NCI-H1436 (cell line): ENCODE measurements around the gene POLR2F.

Experiments
- DNase-seq: peaks from one replicate; lab custom pipeline; 2025; lab: John Stamatoyannopoulos, UW

The POLR2F gene

GRCh38 chr22:37982151-37982785, 28.8 kb downstream of the POLR2F start:
- DNase-seq, result no peak

DNA sequence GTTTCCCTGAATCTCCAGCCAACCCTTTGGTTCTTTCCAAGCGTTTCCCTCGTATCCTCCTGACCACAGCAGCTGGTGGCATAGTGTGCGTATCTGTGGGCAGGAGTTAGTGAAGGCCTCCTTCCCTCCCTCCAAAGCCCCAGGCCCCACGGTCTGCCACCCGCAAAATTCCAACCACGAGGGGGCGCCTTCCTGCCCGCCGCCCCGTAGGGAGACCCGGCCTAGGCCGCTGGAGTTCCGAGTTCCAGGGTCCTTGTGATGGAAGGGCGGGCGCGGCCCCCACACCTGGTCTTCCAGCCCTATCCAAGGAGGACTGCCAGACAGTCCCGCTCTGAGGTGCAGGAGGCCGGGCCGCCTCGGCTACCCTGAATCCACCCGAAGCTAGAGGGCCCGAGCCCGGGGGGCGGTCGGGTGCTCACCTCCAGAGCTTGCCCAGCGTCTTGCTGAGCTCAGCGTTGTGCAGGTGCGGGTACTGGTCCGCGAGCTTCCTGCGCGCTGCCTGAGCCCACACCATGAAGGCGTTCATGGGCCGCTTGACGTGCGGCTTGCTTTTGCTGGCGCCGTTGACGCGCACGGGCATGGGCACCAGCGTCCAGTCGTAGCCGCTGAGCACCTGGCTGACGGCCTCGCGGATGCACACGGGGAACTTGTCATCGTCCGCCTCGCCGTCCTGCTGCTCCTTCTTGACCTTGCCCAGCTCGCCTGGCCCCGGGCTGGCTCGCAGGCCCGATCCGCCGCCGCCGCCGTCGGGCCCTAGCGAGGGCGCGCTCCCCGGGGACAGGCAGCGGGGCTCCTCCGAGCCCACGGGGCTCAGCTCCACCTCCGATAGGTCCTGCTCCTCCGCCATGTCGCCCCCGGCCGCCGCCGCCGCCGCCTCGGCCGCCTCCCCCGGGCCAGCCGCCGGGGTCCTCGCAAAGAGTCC, 29.7 kb downstream of the POLR2F start:
- DNase-seq, result no peak

DNA sequence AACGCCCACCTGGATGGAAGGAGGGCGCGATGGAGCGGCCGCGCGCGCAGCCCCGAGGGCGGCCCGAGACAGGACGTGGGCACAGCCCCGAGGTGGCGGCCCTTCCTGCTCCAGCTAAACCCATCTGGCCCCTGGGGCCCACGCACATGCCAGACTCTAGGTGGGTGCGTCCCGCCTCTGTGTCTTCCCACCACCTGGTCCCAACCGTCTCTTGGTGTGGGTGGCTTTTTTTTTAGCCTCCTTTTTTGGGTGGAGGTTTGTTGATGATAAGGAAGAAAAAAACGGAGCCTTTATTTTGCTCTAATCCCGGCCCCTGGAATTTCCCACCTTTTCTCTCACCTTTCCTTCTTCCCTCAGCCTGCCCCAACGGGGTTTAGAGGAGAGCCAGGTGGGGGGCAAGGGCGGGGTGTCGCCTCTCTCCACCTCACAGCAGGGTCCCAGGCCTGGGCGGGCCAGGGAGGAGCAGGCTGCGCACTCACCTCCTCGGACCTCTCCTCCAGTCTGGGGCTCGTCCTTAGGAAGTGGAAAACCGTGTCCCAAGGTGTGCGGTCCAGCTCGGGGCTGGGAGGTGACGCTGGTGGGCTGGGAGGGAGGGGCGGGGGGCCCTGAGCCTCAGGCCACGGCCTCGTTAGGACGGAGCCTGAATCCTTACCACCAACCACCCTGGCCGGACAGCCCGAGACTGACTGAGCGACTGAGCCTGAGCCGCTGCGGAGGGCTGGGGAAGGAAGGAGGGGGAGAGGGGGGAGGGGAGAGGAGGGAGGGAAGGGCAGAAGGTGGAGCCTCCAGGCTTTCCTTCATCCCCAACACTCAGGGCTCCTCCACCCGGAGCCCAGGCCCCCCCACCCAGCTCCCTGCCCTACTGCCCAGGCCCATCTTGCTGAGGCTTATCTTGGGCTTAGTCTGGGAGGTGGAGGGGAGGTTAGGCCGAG, 30.6 kb downstream of the POLR2F start, which contains the start of gene SOX10:
Gene SOX10 (minus strand): TSS at position 696 of the 932 bp plus-strand sequence. CDS start 771 bp downstream, outside the sequence.
- no peak for DNase-seq

- DNase-seq, result no peak
Measured at GRCh38 chr22:37985050-37985585, 31.6 kb downstream of the POLR2F start.

DNA sequence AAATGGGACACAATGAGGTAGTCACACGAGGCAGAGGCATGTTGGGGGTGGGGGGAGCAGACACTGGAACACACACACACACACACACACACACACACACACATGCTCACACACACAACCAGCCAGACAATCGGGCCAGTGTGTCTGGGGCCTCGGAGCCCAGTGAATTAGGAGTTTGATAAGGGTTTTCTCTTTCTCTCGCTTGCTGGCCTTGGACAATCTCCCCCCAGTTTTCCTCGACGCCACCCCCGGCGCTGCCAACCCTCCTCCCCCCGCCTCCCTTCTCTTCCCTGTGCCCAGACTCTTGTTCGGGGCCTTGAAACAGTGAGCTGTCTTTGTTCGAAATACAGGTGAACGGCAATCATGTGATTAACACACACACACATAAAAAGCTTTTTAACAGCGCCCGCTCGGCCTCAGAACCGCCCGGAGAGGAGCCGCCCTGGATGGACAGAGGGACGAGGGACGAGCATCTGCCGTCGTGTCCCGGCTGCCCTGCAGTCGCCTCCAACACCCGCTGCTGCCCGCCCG, 32.3 kb downstream of the POLR2F start:
- no peak for DNase-seq

- no peak for DNase-seq
Measured at GRCh38 chr22:37986371-37986770, 32.9 kb downstream of the POLR2F start.

GRCh38 chr22:37989146-37990045, 35.9 kb downstream of the POLR2F start:
- no peak for DNase-seq

- DNase-seq, result no peak
Measured at GRCh38 chr22:37990301-37990700, 36.8 kb downstream of the POLR2F start.

DNA sequence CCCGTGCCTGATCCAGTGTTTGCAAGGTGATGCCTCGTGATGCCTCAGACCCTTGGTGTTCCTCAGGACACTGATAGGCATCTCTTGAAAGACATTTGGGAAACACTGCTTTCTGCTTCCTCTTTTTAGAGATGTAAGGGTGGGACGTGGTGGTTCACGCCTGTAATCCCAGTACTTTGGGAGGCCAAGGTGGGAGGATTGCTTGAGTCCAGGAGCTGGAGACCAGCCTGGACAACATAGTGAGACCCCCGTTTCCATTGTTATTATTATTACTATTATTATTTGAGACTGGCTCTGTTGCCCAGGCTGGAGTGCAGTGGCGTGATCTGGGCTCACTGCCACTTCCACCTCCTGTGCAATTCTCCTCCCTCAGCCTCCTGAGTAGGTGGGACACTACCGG, 37.4 kb downstream of the POLR2F start:
- DNase-seq, result no peak

- DNase-seq, result no peak
Measured at GRCh38 chr22:37991731-37992442, 38.4 kb downstream of the POLR2F start.

DNA sequence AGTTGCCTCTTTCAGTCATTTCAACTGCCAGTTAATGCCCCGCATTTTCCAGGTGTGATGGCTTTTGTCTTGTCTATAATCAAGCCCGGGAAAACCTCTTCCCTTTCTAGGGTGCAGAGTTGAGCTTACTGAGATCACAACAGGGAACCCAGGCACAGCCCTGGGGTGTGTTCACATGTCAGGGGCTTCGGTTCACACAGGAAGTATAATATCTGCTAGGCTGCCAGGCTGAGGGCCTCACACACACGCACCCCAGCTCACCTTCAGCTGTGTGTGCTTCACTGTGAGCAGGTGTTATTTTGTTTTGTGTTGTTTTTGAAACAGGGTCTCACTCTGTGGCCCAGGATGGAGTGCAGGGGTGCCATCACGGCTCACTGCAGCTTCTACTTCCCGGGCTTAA, 40.5 kb downstream of the POLR2F start:
- no peak for DNase-seq

DNA sequence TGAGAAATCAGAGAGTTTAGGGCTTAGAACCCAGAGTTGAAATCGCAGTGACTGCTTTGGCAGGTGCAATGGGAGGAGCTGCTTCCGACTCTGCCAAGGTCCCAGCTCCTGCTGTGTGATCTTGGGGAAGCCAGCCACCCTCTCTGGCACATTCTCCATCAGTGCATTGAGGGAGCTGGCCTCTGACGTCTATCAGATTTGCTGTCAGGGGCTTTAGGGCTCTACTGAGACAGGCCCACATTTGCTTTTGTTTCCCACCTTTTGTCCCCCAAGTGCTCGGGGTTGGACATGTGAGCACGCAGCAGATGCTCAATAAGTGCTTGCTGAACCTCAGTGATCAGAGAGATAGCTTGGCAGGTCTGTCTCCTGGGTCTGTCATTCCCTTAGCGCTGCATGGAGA, 41.5 kb downstream of the POLR2F start:
- DNase-seq, result no peak

DNA sequence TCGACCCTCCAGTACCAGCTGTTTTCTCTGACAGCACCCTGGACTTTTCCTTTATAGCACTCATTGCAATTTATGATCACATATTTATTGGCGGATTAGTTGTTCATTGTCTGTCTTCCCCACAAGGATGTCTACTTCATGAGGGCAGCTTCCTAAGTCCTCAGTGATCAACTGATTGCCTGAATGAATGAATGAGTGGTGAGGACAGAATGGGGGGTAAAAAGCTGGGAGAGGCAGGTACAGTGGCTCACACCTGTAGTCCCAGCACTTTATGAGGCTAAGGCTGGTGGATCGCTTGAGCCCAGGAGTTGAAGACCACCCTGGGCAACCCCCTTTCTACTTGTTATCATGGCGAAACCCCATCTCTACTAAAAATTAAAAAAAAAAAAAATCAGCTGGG, 42.0 kb downstream of the POLR2F start:
- DNase-seq, result no peak

- peak; percentile 44 for DNase-seq
Measured at GRCh38 chr22:37996079-37996478, 42.6 kb downstream of the POLR2F start.

DNA sequence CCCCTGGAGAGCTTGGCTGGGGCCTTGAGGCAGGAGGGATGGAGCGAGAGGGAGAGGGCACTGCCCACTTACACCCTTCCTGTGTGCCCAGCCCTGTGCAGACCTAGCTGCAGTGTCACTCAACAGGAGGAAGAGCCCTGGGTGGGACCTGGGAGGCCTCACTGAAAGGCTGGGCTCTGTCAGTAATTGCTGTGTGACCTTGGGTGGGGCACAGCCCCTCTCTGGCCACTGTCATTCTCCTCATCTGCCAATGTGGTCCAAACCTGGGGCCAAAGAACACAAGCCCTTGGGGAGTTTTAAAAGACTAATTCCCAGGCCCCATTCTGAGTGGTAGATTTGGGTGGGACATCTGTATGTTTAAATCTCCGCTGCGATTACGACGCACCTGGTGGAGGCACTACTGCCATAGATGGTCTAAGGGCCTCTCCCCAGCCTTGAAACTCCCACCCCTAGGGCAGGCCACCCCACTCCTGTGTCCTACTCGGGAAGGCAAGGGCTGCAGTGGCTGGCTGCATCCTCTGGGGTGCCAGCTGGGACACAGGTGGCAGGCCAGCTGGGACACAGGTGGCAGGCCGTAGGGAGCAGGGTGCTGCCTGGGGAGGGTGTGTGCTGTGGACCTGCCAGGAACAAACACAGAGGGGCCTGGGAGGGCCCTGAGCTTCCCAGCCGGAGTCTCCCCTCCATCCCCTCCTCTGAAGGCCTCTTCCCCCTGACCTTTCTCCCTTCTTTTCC, 43.2 kb downstream of the POLR2F start:
- DNase-seq, result no peak

GRCh38 chr22:37998543-37998942, 45.0 kb downstream of the POLR2F start:
- DNase-seq, result no peak

DNA sequence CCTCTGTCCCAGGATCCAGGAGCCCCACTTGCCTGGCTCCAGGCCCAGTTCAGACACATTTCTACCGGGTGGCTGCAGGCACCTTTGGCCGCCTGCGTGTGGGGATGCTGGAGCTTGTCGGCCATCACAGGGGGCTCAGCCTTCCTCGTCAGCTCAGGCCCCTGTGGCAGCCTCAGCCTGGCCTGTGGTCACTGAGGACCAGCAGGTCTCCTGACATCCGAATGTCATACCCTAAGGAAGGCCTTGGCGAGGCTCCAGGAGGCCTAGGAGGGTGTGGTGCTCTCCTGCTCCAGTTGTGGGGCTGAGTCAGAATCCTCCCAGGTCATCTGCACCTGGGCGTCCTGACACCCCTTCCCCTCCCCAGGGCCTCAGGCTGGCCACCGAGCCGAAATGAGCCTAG, 45.7 kb downstream of the POLR2F start:
- no peak for DNase-seq

GRCh38 chr22:37999640-38000272, 46.3 kb downstream of the POLR2F start:
- DNase-seq, result peak; percentile 30

- DNase-seq, result no peak
Measured at GRCh38 chr22:38005943-38006342, 52.4 kb downstream of the POLR2F start.
